HCT116 (cell line): Measurements from ENCODE around the gene ATP8A1.

Experiments
- CTCF ChIP-seq, 3 experiments: fragments of 200-600 bp in 1 of 3; sonication (generic) in 1 of 3; IDR thresholded peaks in 2 of 3; conservative IDR thresholded peaks in 1 of 3; 2 replicates each; pipeline ENCODE4 v1.5.1; 2012 to 2017; ENCODE audit warnings: low read depth in 2 of 3, low read length in 2 of 3, antibody characterized with exemption in 1 of 3, borderline replicate concordance in 1 of 3, control low read depth in 1 of 3, mild to moderate bottlenecking in 1 of 3, mixed read lengths in 1 of 3, mixed run types in 1 of 3, moderate library complexity in 1 of 3; ENCODE audit not compliant: insufficient read depth in 1 of 3
- EZH2phosphoT487 ChIP-seq: fragments of 200-600 bp; IDR thresholded peaks from 2 replicates; pipeline ENCODE4 v1.6.1; 2018; ENCODE audit warnings: antibody characterized with exemption, borderline replicate concordance
- POLR2AphosphoS5 ChIP-seq: IDR thresholded peaks from 2 replicates; pipeline ENCODE4 v1.6.1; 2011; ENCODE audit warnings: mild to moderate bottlenecking, low read depth, low read length, moderate library complexity

GRCh38 chr4:42641161-42641560, 15.7 kb downstream of the ATP8A1 start:
- TF ChIP-seq EZH2phosphoT487 = no peak
- TF ChIP-seq CTCF (IDR thresholded peaks at IDR 0.05 in 2 of 3, conservative IDR thresholded peaks at IDR 0.05 in 1 of 3; ENCODE audit: borderline replicate concordance in 1 of 3, insufficient read depth in 1 of 3, low read depth in 2 of 3, low read length in 2 of 3) = no peak
- no peak for TF ChIP-seq POLR2AphosphoS5
